Skeletal muscle tissue (tissue), 4 donors: ENCODE measurements around the gene ITGB3. TPM values are rescaled to one million over a fixed set of nuclear protein-coding genes. Genes with fewer than 3 reads are reported as not detected.
"Not testable (repeated sequence)": the region's sequence is repeated elsewhere in the genome, so short reads cannot be mapped to it uniquely, and the experiment has no call there.

Experiments
- H3K27ac ChIP-seq: one replicate; pipeline ENCODE4 v1.7.0; 2013; ENCODE audit warnings: mild to moderate bottlenecking, low read depth, low read length, inconsistent platforms
- H3K27me3 ChIP-seq, 3 donors: one replicate each; pipeline ENCODE4 v1.7.0; 2013; ENCODE audit warnings: low read length in 3 of 3; ENCODE audit not compliant: control insufficient read depth in 3 of 3, insufficient read depth in 3 of 3
- H3K36me3 ChIP-seq, 3 donors: one replicate each; pipeline ENCODE4 v1.7.0; 2013; ENCODE audit warnings: low read length in 3 of 3; ENCODE audit not compliant: control insufficient read depth in 3 of 3, insufficient read depth in 3 of 3
- H3K4me1 ChIP-seq, 3 donors: one replicate each; pipeline ENCODE4 v1.7.0; 2013; ENCODE audit warnings: low read length in 3 of 3, mild to moderate bottlenecking in 3 of 3; ENCODE audit not compliant: control insufficient read depth in 3 of 3, insufficient read depth in 3 of 3
- H3K4me3 ChIP-seq, 3 donors: one replicate each; pipeline ENCODE4 v1.7.0; 2013; ENCODE audit warnings: low read length in 3 of 3
- H3K9ac ChIP-seq, 3 donors: one replicate each; pipeline ENCODE4 v1.7.0; 2013; ENCODE audit warnings: low read length in 3 of 3, mild to moderate bottlenecking in 3 of 3, moderate library complexity in 2 of 3, low read depth in 1 of 3
- H3K9me3 ChIP-seq, 3 donors: one replicate each; pipeline ENCODE4 v1.7.0; 2013; ENCODE audit warnings: low read length in 3 of 3; ENCODE audit not compliant: control insufficient read depth in 3 of 3
- total RNA-seq: library from RNA; depleted of rRNA; stranded (reverse); fragments of >200 nt; gene quantifications from one replicate; pipeline ENCODE4 v1.2.3, GENCODE V29; 2014
- donor health status: Osteomylitis.

Gene ITGB3
- total RNA-seq, 1 donor from 2014 or later = 11.0 TPM

- Histone ChIP-seq H3K4me3 (no peak overlapping the region), H3K27ac (no peak overlapping the region), H3K9ac (no peak overlapping the region), H3K36me3 (no peaks in the 10 kb centered on the region), H3K27me3 (no peaks in the 10 kb centered on the region), H3K9me3 (no peaks in the 10 kb centered on the region), H3K4me1 (peaks cover 13 to 27% (median 20%) of the 10 kb centered on the region in 3 donors)
Measured at GRCh38 chr17:47222047-47222446, 31.6 kb upstream of the ITGB3 start.

- no peaks in the 10 kb centered on the region for H3K27me3 ChIP-seq
- H3K9me3 ChIP-seq = no peaks in the 10 kb centered on the region
- H3K36me3 ChIP-seq = no peaks in the 10 kb centered on the region
- no peak overlapping the region for H3K4me3 ChIP-seq
- H3K9ac ChIP-seq = no peak overlapping the region
- no peak overlapping the region for H3K27ac ChIP-seq
- peaks cover 13 to 27% (median 20%) of the 10 kb centered on the region in 3 donors for H3K4me1 ChIP-seq
Measured at GRCh38 chr17:47223007-47223406, 30.6 kb upstream of the ITGB3 start.

GRCh38 chr17:47223460-47223859, 30.2 kb upstream of the ITGB3 start:
- peak overlapping the region; percentile 87 for H3K27ac ChIP-seq
- no peaks in the 10 kb centered on the region for H3K36me3 ChIP-seq
- peaks cover 13 to 27% (median 20%) of the 10 kb centered on the region in 3 donors for H3K4me1 ChIP-seq
- no peaks in the 10 kb centered on the region for H3K9me3 ChIP-seq
- H3K9ac ChIP-seq = no peak overlapping the region
- no peaks in the 10 kb centered on the region for H3K27me3 ChIP-seq
- no peak overlapping the region for H3K4me3 ChIP-seq

- Histone ChIP-seq H3K27ac (peak overlapping the region; percentile 87), H3K4me1 (peaks cover 13 to 24% (median 20%) of the 10 kb centered on the region in 3 donors)
Measured at GRCh38 chr17:47224077-47224476, 29.6 kb upstream of the ITGB3 start.

GRCh38 chr17:47224966-47225365, 28.7 kb upstream of the ITGB3 start:
- H3K36me3 ChIP-seq = no peaks in the 10 kb centered on the region
- H3K27ac ChIP-seq = peak overlapping the region; percentile 87
- H3K9ac ChIP-seq = peak overlapping the region in 2 of 3 donors; percentile 13 to 53
- no peak overlapping the region for H3K4me3 ChIP-seq
- H3K9me3 ChIP-seq = no peaks in the 10 kb centered on the region
- no peaks in the 10 kb centered on the region for H3K27me3 ChIP-seq
- peaks cover 19 to 27% (median 25%) of the 10 kb centered on the region in 3 donors for H3K4me1 ChIP-seq

More at GRCh38 chr17:47224077-47224476, 29.6 kb upstream of the ITGB3 start:
- not testable (repeated sequence) for H3K9ac ChIP-seq, H3K36me3 ChIP-seq, H3K27me3 ChIP-seq, H3K9me3 ChIP-seq, H3K4me3 ChIP-seq

DNA sequence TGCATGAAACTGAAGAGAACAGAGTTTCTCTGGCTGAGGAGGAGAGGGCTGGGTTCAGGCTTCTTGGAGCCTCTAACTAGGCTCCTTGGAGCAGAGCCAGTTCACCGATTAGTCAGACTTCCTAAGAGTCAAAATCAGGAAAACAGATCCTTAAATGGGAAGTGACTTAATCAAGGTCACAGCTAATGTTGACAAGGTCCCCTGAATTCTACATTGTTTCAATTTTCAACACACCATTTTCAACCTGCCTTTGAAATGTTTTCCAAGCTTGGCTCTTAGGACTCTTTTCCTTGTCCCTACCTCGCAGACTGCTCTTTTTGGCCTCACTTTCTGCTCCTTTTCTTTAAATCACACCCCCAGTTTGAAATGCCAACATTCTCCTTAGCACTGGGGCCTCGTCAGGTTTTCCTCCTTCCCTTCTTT, 28.2 kb upstream of the ITGB3 start:
- Histone ChIP-seq H3K4me1 (peaks cover 21 to 32% (median 27%) of the 10 kb centered on the region in 3 donors), H3K27ac (peak overlapping the region; percentile 87), H3K9me3 (no peaks in the 10 kb centered on the region), H3K9ac (peak overlapping the region in 2 of 3 donors; percentile 13 to 53), H3K4me3 (no peak overlapping the region), H3K27me3 (no peaks in the 10 kb centered on the region), H3K36me3 (no peaks in the 10 kb centered on the region)

GRCh38 chr17:47225911-47226688, 27.5 kb upstream of the ITGB3 start:
- H3K36me3 ChIP-seq = no peaks in the 10 kb centered on the region
- peaks cover 21 to 33% (median 27%) of the 10 kb centered on the region in 3 donors for H3K4me1 ChIP-seq
- no peaks in the 10 kb centered on the region for H3K27me3 ChIP-seq
- H3K27ac ChIP-seq = peak overlapping the region; percentile 87
- no peak overlapping the region for H3K9ac ChIP-seq
- H3K4me3 ChIP-seq = no peak overlapping the region
- H3K9me3 ChIP-seq = no peaks in the 10 kb centered on the region

- Histone ChIP-seq H3K27me3 (no peaks in the 10 kb centered on the region), H3K4me1 (peaks cover 21 to 31% (median 23%) of the 10 kb centered on the region in 3 donors), H3K4me3 (no peak overlapping the region), H3K36me3 (no peaks in the 10 kb centered on the region), H3K27ac (no peak overlapping the region), H3K9ac (no peak overlapping the region), H3K9me3 (no peaks in the 10 kb centered on the region)
Measured at GRCh38 chr17:47227862-47228261, 25.8 kb upstream of the ITGB3 start.

GRCh38 chr17:47229535-47230443, 23.8 kb upstream of the ITGB3 start:
- H3K27me3 ChIP-seq = no peaks in the 10 kb centered on the region
- H3K4me3 ChIP-seq = peak overlapping the region; percentile 13 to 71 (median 51)
- H3K9ac ChIP-seq = peak overlapping the region in 2 of 3 donors; percentile 42 to 52
- no peaks in the 10 kb centered on the region for H3K9me3 ChIP-seq
- peaks cover 10 to 23% (median 15%) of the 10 kb centered on the region in 3 donors for H3K4me1 ChIP-seq
- H3K36me3 ChIP-seq = no peaks in the 10 kb centered on the region
- no peak overlapping the region for H3K27ac ChIP-seq
